IMR-90 (cell line): ENCODE measurements around the gene ELFN1. TPM values are rescaled to one million over a fixed set of nuclear protein-coding genes. Genes with fewer than 3 reads are reported as not detected.

ENCODE experiments used
- ATAC-seq: fragments of 200-7000 bp; cut with Tn5 transposase; 2 replicates; pipeline ENCODE4 v1.9.1; 2020; ENCODE audit warnings: low read depth, mild to moderate bottlenecking, moderate library complexity
- BruUV-seq: library from RNA; stranded (reverse); fragments of 400-500 nt; replicated peaks from 2 replicates; lab custom pipeline; 2021; lab: Mats Ljungman, UMichigan
- CTCF ChIA-PET: fragments of 300-600 bp; formaldehyde crosslinking; extraction: SDS; loops from one replicate; lab custom pipeline; 2021; ENCODE audit warnings: antibody characterized with exemption; lab: Yijun Ruan, JAX
- POLR2A ChIA-PET: fragments of 300-600 bp; sonication (Branson Sonifier 250); formaldehyde crosslinking; loops from one replicate; lab custom pipeline; 2022; ENCODE audit warnings: antibody characterized with exemption; ENCODE audit not compliant: unreplicated experiment; lab: Charles Lee
- DNase-seq: peaks from one replicate; pipeline ENCODE4 v3.0.0; 2013
- H2AFZ ChIP-seq: replicated peaks from 2 replicates; pipeline ENCODE3; 2013; ENCODE audit warnings: low read length, mild to moderate bottlenecking; ENCODE audit not compliant: poor library complexity
- H2AK5ac ChIP-seq: 2 replicates; pipeline ENCODE4 v1.6.1; 2013; ENCODE audit warnings: low read depth, low read length, inconsistent platforms
- H2AK9ac ChIP-seq: replicated peaks from 2 replicates; pipeline ENCODE3; 2013; ENCODE audit warnings: mild to moderate bottlenecking, low read depth, low read length, moderate library complexity; ENCODE audit not compliant: poor library complexity
- H2BK120ac ChIP-seq: 2 replicates; pipeline ENCODE4 v1.6.1; 2013; ENCODE audit warnings: low read depth, low read length, inconsistent platforms
- H2BK15ac ChIP-seq: 3 replicates; pipeline ENCODE4 v1.6.1; 2013; ENCODE audit warnings: low read depth, low read length, inconsistent platforms
- H2BK20ac ChIP-seq: 2 replicates; pipeline ENCODE4 v1.6.1; 2013; ENCODE audit warnings: low read depth, mild to moderate bottlenecking, inconsistent platforms, low read length, moderate library complexity
- H2BK5ac ChIP-seq: 2 replicates; pipeline ENCODE4 v1.6.1; 2013; ENCODE audit warnings: mild to moderate bottlenecking, low read depth, low read length, inconsistent platforms; ENCODE audit not compliant: poor library complexity, severe bottlenecking
- H3K14ac ChIP-seq: replicated peaks from 2 replicates; pipeline ENCODE4 v1.6.1; 2013; ENCODE audit warnings: low read depth, low read length, inconsistent platforms
- H3K18ac ChIP-seq: 2 replicates; pipeline ENCODE4 v1.6.1; 2013; ENCODE audit warnings: low read depth, low read length, control low read depth
- H3K23ac ChIP-seq: 2 replicates; pipeline ENCODE4 v1.6.1; 2013; ENCODE audit warnings: low read depth, low read length, inconsistent platforms
- H3K27ac ChIP-seq: 2 replicates; pipeline ENCODE4 v1.5.1; 2013; ENCODE audit warnings: mild to moderate bottlenecking, control low read depth, low read length; ENCODE audit not compliant: insufficient read depth
- H3K27me3 ChIP-seq: 2 replicates; pipeline ENCODE4 v1.6.1; 2013; ENCODE audit warnings: low read length; ENCODE audit not compliant: control insufficient read depth, insufficient read depth
- H3K36me3 ChIP-seq: 2 replicates; pipeline ENCODE4 v1.6.1; 2013; ENCODE audit warnings: low read length, mixed read lengths; ENCODE audit not compliant: control insufficient read depth, insufficient read depth
- H3K4ac ChIP-seq: 2 replicates; pipeline ENCODE4 v1.6.1; 2013; ENCODE audit warnings: low read depth, low read length, inconsistent platforms
- H3K4me1 ChIP-seq: 2 replicates; pipeline ENCODE4 v1.6.1; 2013; ENCODE audit warnings: low read length, mixed read lengths; ENCODE audit not compliant: control insufficient read depth, insufficient read depth
- H3K4me2 ChIP-seq: 2 replicates; pipeline ENCODE4 v1.6.1; 2013; ENCODE audit warnings: low read depth, mild to moderate bottlenecking, control low read depth, low read length, moderate library complexity
- H3K4me3 ChIP-seq: 2 replicates; pipeline ENCODE4 v1.5.1; 2013; ENCODE audit warnings: low read depth, mild to moderate bottlenecking, control low read depth, low read length, moderate library complexity; ENCODE audit not compliant: insufficient read depth
- H3K56ac ChIP-seq: 2 replicates; pipeline ENCODE4 v1.6.1; 2013; ENCODE audit warnings: low read length, inconsistent platforms; ENCODE audit not compliant: insufficient read depth; ENCODE audit errors: extremely low read depth
- H3K79me1 ChIP-seq, 2 experiments: 2 replicates each; pipeline ENCODE4 v1.6.1; 2013; ENCODE audit warnings: low read length in 2 of 2, inconsistent platforms in 1 of 2, low read depth in 1 of 2
- H3K9ac ChIP-seq: 2 replicates; pipeline ENCODE4 v1.6.1; 2013; ENCODE audit warnings: low read depth, low read length, control low read depth
- H3K9me1 ChIP-seq: 2 replicates; pipeline ENCODE4 v1.6.1; 2013; ENCODE audit warnings: low read length, inconsistent platforms; ENCODE audit not compliant: insufficient read depth
- H3K9me3 ChIP-seq: 2 replicates; pipeline ENCODE4 v1.6.1; 2013; ENCODE audit warnings: low read length; ENCODE audit not compliant: control insufficient read depth, insufficient read depth
- H4K20me1 ChIP-seq: 2 replicates; pipeline ENCODE4 v1.6.1; 2013; ENCODE audit warnings: low read length, inconsistent platforms; ENCODE audit not compliant: insufficient read depth
- H4K5ac ChIP-seq: 2 replicates; pipeline ENCODE4 v1.6.1; 2013; ENCODE audit warnings: mild to moderate bottlenecking, low read depth, low read length, control low read depth
- H4K8ac ChIP-seq, 2 experiments: 2 replicates each; pipeline ENCODE4 v1.6.1; 2013; ENCODE audit warnings: low read depth in 2 of 2, low read length in 2 of 2, control low read depth in 1 of 2, inconsistent platforms in 1 of 2
- H4K91ac ChIP-seq: 2 replicates; pipeline ENCODE4 v1.6.1; 2013; ENCODE audit warnings: low read depth, low read length, inconsistent platforms; ENCODE audit not compliant: insufficient read depth
- BHLHE40 ChIP-seq: fragments of 150-350 bp; IDR thresholded peaks from 2 replicates; pipeline ENCODE4 v1.6.1; 2016; ENCODE audit warnings: mild to moderate bottlenecking, low read depth, low read length
- CEBPB ChIP-seq: IDR thresholded peaks from 2 replicates; pipeline ENCODE4 v1.6.1; 2012; ENCODE audit warnings: low read depth, low read length, improper control_type of control experiment
- CHD1 ChIP-seq: IDR thresholded peaks from 2 replicates; pipeline ENCODE4 v1.6.1; 2012; ENCODE audit warnings: low read depth, low read length, improper control_type of control experiment
- CTCF ChIP-seq: conservative IDR thresholded peaks from 2 replicates; pipeline ENCODE4 v1.5.1; 2012; ENCODE audit warnings: mild to moderate bottlenecking, low read depth, low read length, improper control_type of control experiment
- ELK1 ChIP-seq: fragments of 150-350 bp; IDR thresholded peaks from 2 replicates; pipeline ENCODE4 v1.6.1; 2016; ENCODE audit warnings: low read depth, mild to moderate bottlenecking, low read length, moderate library complexity, borderline replicate concordance
- FOS ChIP-seq: fragments of 150-350 bp; IDR thresholded peaks from 2 replicates; pipeline ENCODE4 v1.6.1; 2016; ENCODE audit warnings: low read depth, low read length
- MAFK ChIP-seq: IDR thresholded peaks from 2 replicates; pipeline ENCODE4 v1.6.1; 2012; ENCODE audit warnings: low read depth, low read length, improper control_type of control experiment
- MXI1 ChIP-seq: IDR thresholded peaks from 2 replicates; pipeline ENCODE4 v1.6.1; 2012; ENCODE audit warnings: low read depth, mild to moderate bottlenecking, low read length, moderate library complexity, borderline replicate concordance
- NFE2L2 ChIP-seq: fragments of 150-350 bp; IDR thresholded peaks from 2 replicates; pipeline ENCODE4 v1.6.1; 2016; ENCODE audit warnings: low read depth, mild to moderate bottlenecking, low read length
- POLR2A ChIP-seq: IDR thresholded peaks from 2 replicates; pipeline ENCODE4 v1.6.1; 2012; ENCODE audit warnings: mild to moderate bottlenecking, low read depth, low read length
- RCOR1 ChIP-seq: IDR thresholded peaks from 2 replicates; pipeline ENCODE4 v1.6.1; 2012; ENCODE audit warnings: mild to moderate bottlenecking, low read length, improper control_type of control experiment; ENCODE audit not compliant: insufficient replicate concordance
- RFX5 ChIP-seq: IDR thresholded peaks from 2 replicates; pipeline ENCODE4 v1.8.0; 2012; ENCODE audit warnings: low read depth, mild to moderate bottlenecking, low read length, moderate library complexity
- USF2 ChIP-seq: fragments of 150-350 bp; IDR thresholded peaks from 2 replicates; pipeline ENCODE4 v1.6.1; 2017; ENCODE audit warnings: mild to moderate bottlenecking, antibody characterized with exemption, low read length, low read depth
- WGBS, 2 experiments: methylation state at CpG; one replicate each; pipeline versions ENCODE4 v1.1.5 to v1.1.7; 2013; ENCODE audit warnings: missing lambda C conversion rate in 2 of 2; ENCODE audit not compliant: insufficient read length in 1 of 2; ENCODE audit errors: extremely low coverage in 2 of 2; 5-methylcytosine and 5-hydroxymethylcytosine counted together
- dilution Hi-C: fragments of 300-500 bp; cut with HindIII; formaldehyde crosslinking; loops from one replicate; pipeline ENCODE4 v1.14.3; 2018; ENCODE audit warnings: low sequenced_read_pairs; ENCODE audit not compliant: unreplicated experiment
- in situ Hi-C: fragments of 300-500 bp; cut with MboI; formaldehyde crosslinking; loops from 3 replicates; pipeline ENCODE4 v1.14.3; 2019; ENCODE audit warnings: low sequenced_read_pairs, inconsistent platforms, mixed read lengths
- intact Hi-C: fragments of 100-400 bp; cut with micrococcal nuclease; formaldehyde crosslinking; loops from 2 replicates; pipeline ENCODE4 v1.10.0; 2022
- polyA plus RNA-seq, 3 experiments: library from polyadenylated mRNA; depleted of rRNA; stranded (reverse); fragments of >200 nt; gene quantifications; 2 replicates each; pipeline ENCODE4 v1.2.3, GENCODE V29; 2012; ENCODE audit warnings: low replicate concordance in 1 of 3
- total RNA-seq: library from RNA; depleted of rRNA; stranded (reverse); fragments of >200 nt; gene quantifications from 2 replicates; pipeline ENCODE4 v1.2.3, GENCODE V29; 2012

Gene ELFN1
- total and polyA plus RNA-seq, 2 of the 4 experiments (the other 2 are of a cell fraction), result 1.6 to 5.2 TPM

GRCh38 chr7:1733908-1734730, 64.0 kb downstream of the ELFN1 start:
- Histone ChIP-seq H3K23ac (no peak overlapping the region), H2AFZ (no peak overlapping the region), H4K8ac (no peak overlapping the region), H3K36me3 (no peaks in the 10 kb centered on the region), H3K4me3 (no peak overlapping the region), H3K4me1 (no peaks in the 10 kb centered on the region), H3K9ac (no peak overlapping the region), H2BK120ac (no peak overlapping the region), H4K5ac (no peak overlapping the region), H2AK9ac (no peak overlapping the region), H3K9me1 (no peaks in the 10 kb centered on the region), H4K20me1 (no peaks in the 10 kb centered on the region; the same call in 1 of the 2 replicates), H2BK20ac (no peak overlapping the region), H3K4ac (no peak overlapping the region), H4K91ac (no peak overlapping the region), H3K79me1 (no peaks in the 10 kb centered on the region), H2BK5ac (no peak overlapping the region), H3K14ac (no peak overlapping the region), H3K9me3 (peaks cover 10% of the 10 kb centered on the region), H2AK5ac (no peak overlapping the region), H3K27ac (no peak overlapping the region), H3K56ac (no peak overlapping the region), H3K4me2 (no peak overlapping the region), H3K27me3 (peaks cover 13% of the 10 kb centered on the region), H3K18ac (no peak overlapping the region), H2BK15ac (no peak overlapping the region)
- ATAC-seq (no peak), DNase-seq (no peak)
- in situ Hi-C loops (no loop called here), intact Hi-C loops (no loop called here), dilution Hi-C loops (no loop called here)
- TF ChIP-seq POLR2A, result no peak
- TF ChIP-seq MXI1, result no peak
- no peak for TF ChIP-seq CTCF
- TF ChIP-seq USF2, result no peak
- no peak for TF ChIP-seq CEBPB
- TF ChIP-seq ELK1, result no peak
- no peak for TF ChIP-seq CHD1
- no peak for TF ChIP-seq RFX5
- TF ChIP-seq RCOR1, result no peak
- no peak for TF ChIP-seq MAFK
- TF ChIP-seq NFE2L2, result no peak
- TF ChIP-seq FOS, result no peak
- no peak for TF ChIP-seq BHLHE40
- 38% methylated on average over 1 of the region's 17 CpGs; no CpG with 5 or more reads in 1 of the 2 experiments for WGBS, 2 experiments
- POLR2A ChIA-PET, result no interaction called here
- BruUV-seq, result no TSS peak
- CTCF ChIA-PET, result no interaction called here
